Measurements from ENCODE around the gene UBE2R2.

Gene UBE2R2

GRCh38 chr9:33816327-33817252 is at the start of gene UBE2R2 (continued):
- TF ChIP-seq KLF17 (tag by site-specific recombination; IDR thresholded peaks at IDR 0.05) (peak; percentile 71; the same call in 1 of the 2 replicates), ZNF280C (tag by site-specific recombination; IDR thresholded peaks at IDR 0.05) (no peak), ZNF248 (tag by site-specific recombination; IDR thresholded peaks at IDR 0.05) (no peak), ZFP69B (tag by site-specific recombination; IDR thresholded peaks at IDR 0.05) (0 out of 2 replicates have a peak, but pooled peaks have one; percentile 21), GLIS1 (tag by site-specific recombination; IDR thresholded peaks at IDR 0.05) (peak; percentile 64), SETDB1 (IDR thresholded peaks at IDR 0.05; ENCODE audit: insufficient read length, low read length) (no peak), ZNF23 (tag by site-specific recombination; IDR thresholded peaks at IDR 0.05; ENCODE audit: borderline replicate concordance) (no peak), ZNF214 (tag by site-specific recombination; IDR thresholded peaks at IDR 0.05; ENCODE audit: borderline replicate concordance) (no peak), ZNF155 (tag by site-specific recombination; IDR thresholded peaks at IDR 0.05) (no peak), ZNF670 (tag by site-specific recombination; IDR thresholded peaks at IDR 0.05; ENCODE audit: low read depth) (no peak), ZNF473 (tag by site-specific recombination; IDR thresholded peaks at IDR 0.05) (no peak), ZEB2 (tag by site-specific recombination; IDR thresholded peaks at IDR 0.05) (peak; percentile 85), PRDM2 (tag by site-specific recombination; IDR thresholded peaks at IDR 0.05; ENCODE audit: borderline replicate concordance) (no peak), ZNF585B (tag by site-specific recombination; IDR thresholded peaks at IDR 0.05) (0 out of 2 replicates have a peak, but pooled peaks have one; percentile 4), ZNF112 (tag by site-specific recombination; IDR thresholded peaks at IDR 0.05) (no peak), OSR2 (tag by site-specific recombination; IDR thresholded peaks at IDR 0.05) (no peak; the same call in 1 of the 2 replicates), ZSCAN18 (tag by site-specific recombination; IDR thresholded peaks at IDR 0.05) (no peak), WT1 (tag by site-specific recombination; IDR thresholded peaks at IDR 0.05) (no peak; the same call in 1 of the 2 replicates), ZNF24 (tag by site-specific recombination; IDR thresholded peaks at IDR 0.05) (0 out of 2 replicates have a peak, but pooled peaks have one; percentile 64), HOXD13 (CRISPR knock-in tag; IDR thresholded peaks at IDR 0.05; ENCODE audit: borderline replicate concordance) (no peak), ZNF513 (tag by site-specific recombination; IDR thresholded peaks at IDR 0.05) (no peak)
- TF ChIP-seq, protein P1, sequence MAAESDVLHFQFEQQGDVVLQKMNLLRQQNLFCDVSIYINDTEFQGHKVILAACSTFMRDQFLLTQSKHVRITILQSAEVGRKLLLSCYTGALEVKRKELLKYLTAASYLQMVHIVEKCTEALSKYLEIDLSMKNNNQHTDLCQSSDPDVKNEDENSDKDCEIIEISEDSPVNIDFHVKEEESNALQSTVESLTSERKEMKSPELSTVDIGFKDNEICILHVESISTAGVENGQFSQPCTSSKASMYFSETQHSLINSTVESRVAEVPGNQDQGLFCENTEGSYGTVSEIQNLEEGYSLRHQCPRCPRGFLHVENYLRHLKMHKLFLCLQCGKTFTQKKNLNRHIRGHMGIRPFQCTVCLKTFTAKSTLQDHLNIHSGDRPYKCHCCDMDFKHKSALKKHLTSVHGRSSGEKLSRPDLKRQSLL (tag by site-specific recombination; IDR thresholded peaks at IDR 0.05) = no peak
- TF ChIP-seq, protein P2, sequence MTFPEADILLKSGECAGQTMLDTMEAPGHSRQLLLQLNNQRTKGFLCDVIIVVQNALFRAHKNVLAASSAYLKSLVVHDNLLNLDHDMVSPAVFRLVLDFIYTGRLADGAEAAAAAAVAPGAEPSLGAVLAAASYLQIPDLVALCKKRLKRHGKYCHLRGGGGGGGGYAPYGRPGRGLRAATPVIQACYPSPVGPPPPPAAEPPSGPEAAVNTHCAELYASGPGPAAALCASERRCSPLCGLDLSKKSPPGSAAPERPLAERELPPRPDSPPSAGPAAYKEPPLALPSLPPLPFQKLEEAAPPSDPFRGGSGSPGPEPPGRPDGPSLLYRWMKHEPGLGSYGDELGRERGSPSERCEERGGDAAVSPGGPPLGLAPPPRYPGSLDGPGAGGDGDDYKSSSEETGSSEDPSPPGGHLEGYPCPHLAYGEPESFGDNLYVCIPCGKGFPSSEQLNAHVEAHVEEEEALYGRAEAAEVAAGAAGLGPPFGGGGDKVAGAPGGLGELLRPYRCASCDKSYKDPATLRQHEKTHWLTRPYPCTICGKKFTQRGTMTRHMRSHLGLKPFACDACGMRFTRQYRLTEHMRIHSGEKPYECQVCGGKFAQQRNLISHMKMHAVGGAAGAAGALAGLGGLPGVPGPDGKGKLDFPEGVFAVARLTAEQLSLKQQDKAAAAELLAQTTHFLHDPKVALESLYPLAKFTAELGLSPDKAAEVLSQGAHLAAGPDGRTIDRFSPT (tag by site-specific recombination; IDR thresholded peaks at IDR 0.05) = peak; percentile 86
